ENCODE measurements around the gene MAP2.

- TF ChIP-seq POLR2A (IDR thresholded peaks at IDR 0.05; ENCODE audit: low read depth, low read length) (no peak), POLR2AphosphoS5 (IDR thresholded peaks at IDR 0.05; ENCODE audit: low read depth, low read length) (no peak), TAF1 (IDR thresholded peaks at IDR 0.05; ENCODE audit: low read depth, low read length) (no peak), SPI1 (IDR thresholded peaks at IDR 0.05; ENCODE audit: low read depth, low read length) (no peak), PAX5 (IDR thresholded peaks at IDR 0.05; ENCODE audit: insufficient read depth, low read length, severe bottlenecking) (no peak), POU2F2 (IDR thresholded peaks at IDR 0.05; ENCODE audit: low read depth, low read length) (no peak)
These were observed 21.6 kb downstream of the MAP2 start for GRCh38 chr2:209445485-209445884.

Measured in GM12891 (cell line).